GM12875 (cell line): Measurements from ENCODE around the gene DHX58.

Experiments used
- H3K4me3 ChIP-seq: one replicate; pipeline ENCODE4 v1.5.1; 2011; ENCODE audit warnings: low read depth, low read length, control low read depth
- TF ChIP-seq, protein P1 (sequence below): IDR thresholded peaks from 2 replicates; pipeline ENCODE4 v1.5.1; 2011; ENCODE audit warnings: low read depth, mild to moderate bottlenecking, control low read depth, inconsistent platforms, low read length, moderate library complexity, borderline replicate concordance; ENCODE audit not compliant: insufficient read depth

DHX58 gene

DNA sequence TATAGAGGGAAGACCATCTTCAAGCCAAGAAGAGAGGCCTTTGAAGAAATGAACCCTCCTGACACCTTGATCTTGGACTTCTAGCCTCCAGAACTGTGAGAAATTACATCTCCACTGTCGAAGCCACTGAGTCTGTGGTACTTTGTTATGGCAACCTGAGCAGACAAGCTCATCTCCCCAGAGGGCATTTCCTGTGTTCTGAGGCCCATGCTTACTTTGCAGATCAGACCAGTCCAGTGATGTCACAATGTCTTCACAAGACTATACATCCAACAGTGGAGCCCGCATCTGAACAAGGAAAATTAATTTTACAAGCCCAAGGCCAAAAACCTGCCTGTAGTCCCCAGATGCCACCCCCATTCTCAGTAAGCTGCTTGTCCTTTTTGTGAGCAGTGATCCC, 47.3 kb downstream of the DHX58 start:
- TF ChIP-seq, protein P1, sequence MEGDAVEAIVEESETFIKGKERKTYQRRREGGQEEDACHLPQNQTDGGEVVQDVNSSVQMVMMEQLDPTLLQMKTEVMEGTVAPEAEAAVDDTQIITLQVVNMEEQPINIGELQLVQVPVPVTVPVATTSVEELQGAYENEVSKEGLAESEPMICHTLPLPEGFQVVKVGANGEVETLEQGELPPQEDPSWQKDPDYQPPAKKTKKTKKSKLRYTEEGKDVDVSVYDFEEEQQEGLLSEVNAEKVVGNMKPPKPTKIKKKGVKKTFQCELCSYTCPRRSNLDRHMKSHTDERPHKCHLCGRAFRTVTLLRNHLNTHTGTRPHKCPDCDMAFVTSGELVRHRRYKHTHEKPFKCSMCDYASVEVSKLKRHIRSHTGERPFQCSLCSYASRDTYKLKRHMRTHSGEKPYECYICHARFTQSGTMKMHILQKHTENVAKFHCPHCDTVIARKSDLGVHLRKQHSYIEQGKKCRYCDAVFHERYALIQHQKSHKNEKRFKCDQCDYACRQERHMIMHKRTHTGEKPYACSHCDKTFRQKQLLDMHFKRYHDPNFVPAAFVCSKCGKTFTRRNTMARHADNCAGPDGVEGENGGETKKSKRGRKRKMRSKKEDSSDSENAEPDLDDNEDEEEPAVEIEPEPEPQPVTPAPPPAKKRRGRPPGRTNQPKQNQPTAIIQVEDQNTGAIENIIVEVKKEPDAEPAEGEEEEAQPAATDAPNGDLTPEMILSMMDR, result no peak
- H3K4me3 ChIP-seq, result no peak overlapping the region

DNA sequence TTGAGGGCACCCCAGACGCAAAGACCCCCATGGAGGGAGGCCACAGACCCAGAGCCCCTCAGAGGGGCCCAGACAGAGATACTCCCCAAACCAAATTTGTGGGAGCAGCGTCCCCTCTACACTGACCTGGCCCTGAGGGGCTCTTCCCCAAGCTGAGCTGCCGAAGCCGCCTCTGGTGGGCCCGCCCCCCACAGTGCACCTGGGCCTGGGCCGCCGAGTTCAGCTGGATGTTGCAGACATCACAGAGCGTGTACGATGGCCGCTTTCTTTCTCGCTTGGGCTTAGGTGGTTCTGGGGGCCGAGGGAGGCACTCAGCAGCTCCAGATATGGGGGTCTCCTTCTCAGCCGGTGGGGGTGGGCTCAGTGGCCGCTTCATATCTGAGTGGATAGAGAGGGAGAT, 49.8 kb downstream of the DHX58 start:
- no peak overlapping the region for H3K4me3 ChIP-seq
- TF ChIP-seq, protein P1, result no peak

DNA sequence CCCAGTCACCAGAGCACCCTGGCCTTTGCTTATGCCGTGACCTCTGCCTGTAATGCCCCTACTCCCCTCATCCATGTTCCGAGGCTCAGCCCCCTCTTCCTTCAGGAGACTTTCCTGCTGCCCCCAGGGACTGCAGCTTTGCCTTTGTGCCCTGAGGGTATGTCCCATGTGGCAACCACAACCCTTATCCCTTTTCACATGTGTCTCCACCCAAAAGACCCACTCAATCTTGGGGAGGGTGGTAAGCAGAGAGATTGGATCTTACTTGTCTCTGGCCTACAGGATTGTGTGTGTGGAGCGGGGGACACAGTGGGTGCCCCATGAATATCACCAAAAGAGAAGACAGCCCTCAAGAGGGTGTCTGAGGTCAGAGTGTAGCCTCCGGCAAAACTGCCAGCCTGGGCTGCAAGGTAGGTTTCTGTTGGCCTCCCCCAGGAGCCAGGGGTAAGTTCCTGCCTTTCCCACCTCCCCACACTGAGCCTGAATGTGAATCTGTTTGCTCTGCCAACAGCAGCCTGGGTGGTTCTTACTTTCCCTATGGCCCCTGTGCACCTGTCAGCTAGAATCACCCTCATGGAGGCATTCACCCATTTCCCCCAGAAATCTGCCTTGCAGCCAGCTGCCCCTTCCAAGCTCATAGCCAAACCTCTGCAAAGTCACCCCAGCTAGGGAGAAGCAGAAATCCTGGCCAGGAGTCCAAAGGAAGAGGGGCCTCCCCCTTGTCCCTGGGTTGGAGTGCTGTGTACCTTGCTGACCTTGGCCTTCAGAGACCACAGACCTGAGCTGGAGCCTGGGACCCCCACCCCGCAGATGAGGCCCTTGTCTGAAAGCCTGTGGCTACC, 50.6 kb downstream of the DHX58 start:
- no peak overlapping the region for H3K4me3 ChIP-seq
- TF ChIP-seq, protein P1, result no peak

DNA sequence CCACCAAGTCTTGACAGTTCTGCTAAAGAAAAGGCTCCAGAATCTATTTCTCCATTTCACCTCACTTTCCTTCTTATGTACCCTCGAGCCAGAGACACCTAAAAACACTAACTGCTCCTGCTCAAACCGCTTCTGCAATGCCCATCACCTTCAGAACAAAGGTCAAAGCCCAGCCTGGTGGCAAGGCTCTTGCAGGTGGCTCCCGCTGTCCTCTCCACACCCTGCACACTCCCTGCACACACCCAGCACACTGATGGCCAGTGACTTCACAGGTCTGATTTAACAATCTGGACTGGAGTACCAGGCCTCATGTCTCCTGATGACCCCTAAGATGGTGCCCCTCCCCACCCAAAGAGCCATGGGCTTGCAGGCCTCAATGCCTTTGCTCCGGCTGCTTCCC, 52.3 kb downstream of the DHX58 start:
- no peak overlapping the region for H3K4me3 ChIP-seq
- TF ChIP-seq, protein P1, result no peak

DNA sequence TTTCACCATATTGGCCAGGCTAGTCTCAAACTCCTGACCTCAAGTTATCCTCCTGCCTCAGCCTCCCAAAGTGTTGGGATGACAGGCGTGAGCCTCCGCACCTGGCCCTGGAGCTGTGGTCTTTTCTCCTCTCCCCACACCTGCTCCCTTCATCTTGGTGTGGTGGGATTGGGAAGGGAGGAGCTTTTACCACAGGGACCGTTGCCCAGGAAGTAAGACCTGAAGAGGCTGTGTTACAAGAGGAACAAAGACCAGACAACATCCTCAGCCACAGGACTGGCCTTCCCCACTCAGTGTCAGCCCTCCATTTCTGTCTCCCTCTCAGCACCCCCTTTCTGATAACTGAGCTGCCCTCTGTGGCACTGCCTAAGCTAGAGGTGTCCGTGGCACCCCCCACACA, 52.7 kb downstream of the DHX58 start:
- TF ChIP-seq, protein P1, result no peak
- no peak overlapping the region for H3K4me3 ChIP-seq

DNA sequence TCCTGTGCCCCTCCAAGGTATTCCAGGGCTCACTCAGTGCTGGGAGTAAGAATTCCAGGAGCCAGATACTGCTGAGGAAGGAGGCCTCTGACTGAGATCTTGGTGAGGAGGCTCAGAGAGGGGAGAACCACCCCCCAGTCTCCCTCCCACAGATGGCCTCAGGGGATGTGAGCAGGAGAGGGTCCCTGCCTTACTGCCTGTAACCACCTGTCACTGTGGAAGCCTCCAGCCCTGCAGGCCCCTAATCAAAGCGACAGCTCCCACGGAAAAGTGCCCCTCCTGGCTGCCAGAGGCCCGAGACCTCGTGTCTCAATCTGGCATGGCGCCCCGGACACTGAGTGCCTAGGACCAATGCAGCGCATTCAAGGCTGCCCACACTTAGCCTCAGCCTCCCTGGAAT, 54.5 kb downstream of the DHX58 start:
- H3K4me3 ChIP-seq, result no peak overlapping the region
- TF ChIP-seq, protein P1, result no peak

DNA sequence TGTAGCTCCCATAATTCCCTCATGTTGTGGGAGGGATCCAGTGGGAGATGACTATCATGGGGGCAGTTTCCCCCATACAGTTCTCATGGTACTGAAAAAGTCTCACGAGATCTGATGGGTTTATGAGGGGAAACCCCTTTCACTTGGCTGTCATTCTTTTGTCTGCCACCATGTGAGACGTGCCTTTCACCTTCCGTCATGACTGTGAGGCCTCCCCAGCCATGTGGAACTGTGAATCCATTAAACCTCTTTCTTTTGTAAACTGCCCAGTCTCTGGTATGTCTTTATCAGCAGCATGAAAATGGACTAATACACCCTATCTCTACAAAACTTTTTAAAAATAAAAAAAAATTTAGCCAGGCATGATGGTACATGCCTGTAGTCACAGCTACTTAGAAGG, 55.9 kb downstream of the DHX58 start:
- TF ChIP-seq, protein P1, result no peak
- no peak overlapping the region for H3K4me3 ChIP-seq
